Activated CD8-positive, alpha-beta T cell treated with anti-CD3 and anti-CD28 coated beads, Interleukin-2, amount 10 ng/mL, durations not matched to agents 7 days and 5 days (primary cell): Measurements from ENCODE around the gene SDHAF1. TPM values are rescaled to one million over a fixed set of nuclear protein-coding genes. Genes with fewer than 3 reads are reported as not detected.
"Not testable (repeated sequence)": the region's sequence is repeated elsewhere in the genome, so short reads cannot be mapped to it uniquely, and the experiment has no call there.

Experiments
- ATAC-seq: fragments of 150-1000 bp; cut with Tn5 transposase; one replicate; pipeline ENCODE4 v1.10.0; 2021; ENCODE audit warnings: moderate library complexity
- CTCF ChIA-PET: fragments of 350-600 bp; sonication (Branson Sonifier 250); formaldehyde crosslinking; loops from one replicate; lab custom pipeline; 2021; ENCODE audit warnings: antibody characterized with exemption; lab: Charles Lee
- POLR2A ChIA-PET: fragments of 350-600 bp; sonication (Branson Sonifier 250); formaldehyde crosslinking; loops from one replicate; lab custom pipeline; 2021; ENCODE audit warnings: antibody characterized with exemption; lab: Charles Lee
- DNase-seq: peaks from one replicate; pipeline ENCODE4 v3.0.0-alpha.2; 2020
- H3K27ac Mint-ChIP-seq: one replicate; pipeline ENCODE4 v1.8.0; 2021; ENCODE audit warnings: mild to moderate bottlenecking, mixed read lengths
- H3K27me3 Mint-ChIP-seq: one replicate; pipeline ENCODE4 v1.8.0; 2021; ENCODE audit warnings: low read depth, mixed read lengths
- H3K36me3 Mint-ChIP-seq: one replicate; pipeline ENCODE4 v1.8.0; 2021; ENCODE audit warnings: low read depth, mixed read lengths
- H3K4me1 Mint-ChIP-seq: one replicate; pipeline ENCODE4 v1.8.0; 2021; ENCODE audit warnings: low read depth, mixed read lengths
- H3K4me3 Mint-ChIP-seq: one replicate; pipeline ENCODE4 v1.8.0; 2021; ENCODE audit warnings: mild to moderate bottlenecking, mixed read lengths
- H3K9me3 Mint-ChIP-seq: one replicate; pipeline ENCODE4 v1.8.0; 2022; ENCODE audit warnings: mixed read lengths; ENCODE audit not compliant: insufficient read depth
- total RNA-seq, 2 experiments: library from RNA; stranded (reverse); gene quantifications; one replicate each; pipeline ENCODE4 v1.2.3, GENCODE V29; 2021

The SDHAF1 gene
- total RNA-seq, 2 experiments from 2014 or later, result 20.1 to 21.4 TPM

GRCh38 chr19:35966771-35967170, 28.2 kb upstream of the SDHAF1 start:
- Mint-ChIP-seq H3K36me3 (no peaks in the 10 kb centered on the region), H3K27ac (no peak overlapping the region), H3K4me1 (peaks cover 6% of the 10 kb centered on the region), H3K9me3 (no peaks in the 10 kb centered on the region), H3K4me3 (no peak overlapping the region), H3K27me3 (peaks cover 6% of the 10 kb centered on the region)
- DNase-seq (no peak), ATAC-seq (no peak)
- ChIA-PET CTCF (interaction anchor here (1.0 to 2.2 kb wide), 3 partner anchors 8 to 36 kb away, joined by 4 to 6 read pairs (median 6); no protein-coding TSS in a partner anchor), POLR2A (interaction anchor here (0.8 to 0.9 kb wide), 2 partner anchors 9 to 37 kb away, joined by 3 read pairs; no protein-coding TSS in a partner anchor)

- ChIA-PET POLR2A (no interaction called here), CTCF (no interaction called here)
- peaks cover 2% of the 10 kb centered on the region for H3K27me3 Mint-ChIP-seq
- no peaks in the 10 kb centered on the region for H3K9me3 Mint-ChIP-seq
- H3K27ac Mint-ChIP-seq, result no peak overlapping the region
- H3K4me1 Mint-ChIP-seq, result peaks cover 2% of the 10 kb centered on the region
- ATAC-seq, result no peak
- H3K4me3 Mint-ChIP-seq, result no peak overlapping the region
- DNase-seq, result no peak
- no peaks in the 10 kb centered on the region for H3K36me3 Mint-ChIP-seq
Observed at GRCh38 chr19:35973487-35973886, 21.5 kb upstream of the SDHAF1 start.

DNA sequence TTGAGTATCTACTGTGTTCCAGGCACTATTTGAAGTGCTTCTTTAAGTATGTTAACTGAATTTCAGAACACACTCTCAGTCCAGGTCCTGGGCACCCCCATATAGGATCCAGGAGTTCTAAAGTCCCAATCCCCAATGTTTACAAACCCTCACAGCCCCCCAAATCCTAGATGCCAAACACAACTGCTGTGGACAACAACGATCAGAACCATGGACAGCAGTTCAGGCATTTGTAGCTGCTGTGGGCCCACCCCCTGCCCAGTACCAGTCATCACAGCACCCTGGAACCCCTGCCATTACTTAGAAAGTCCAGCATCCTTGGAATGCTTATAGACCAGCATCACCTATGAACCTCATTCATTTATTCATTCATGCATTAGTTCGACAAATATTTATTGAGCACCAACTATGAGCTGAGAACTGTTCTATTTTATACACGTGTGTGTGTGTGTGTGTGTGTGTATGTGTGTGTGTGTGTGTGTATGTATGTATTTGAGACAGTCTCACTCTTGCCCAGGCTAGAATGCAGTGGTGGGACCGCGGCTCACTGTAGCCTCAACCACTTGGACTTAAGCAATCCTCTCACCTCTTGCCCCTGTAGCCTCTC, 19.3 kb upstream of the SDHAF1 start:
- POLR2A ChIA-PET, result interaction anchor here (0.8 kb wide), 1 partner anchor 9 kb away, joined by 3 read pairs; no protein-coding TSS in a partner anchor
- H3K27me3 Mint-ChIP-seq, result peaks cover 5% of the 10 kb centered on the region
- no peaks in the 10 kb centered on the region for H3K36me3 Mint-ChIP-seq
- H3K4me3 Mint-ChIP-seq, result no peak overlapping the region
- peak; percentile 56 for DNase-seq
- CTCF ChIA-PET, result interaction anchor here (1.4 kb wide), 1 partner anchor 17 kb away, joined by 4 read pairs; no protein-coding TSS in a partner anchor
- no peaks in the 10 kb centered on the region for H3K4me1 Mint-ChIP-seq
- no peaks in the 10 kb centered on the region for H3K9me3 Mint-ChIP-seq
- no peak for ATAC-seq
- no peak overlapping the region for H3K27ac Mint-ChIP-seq

DNA sequence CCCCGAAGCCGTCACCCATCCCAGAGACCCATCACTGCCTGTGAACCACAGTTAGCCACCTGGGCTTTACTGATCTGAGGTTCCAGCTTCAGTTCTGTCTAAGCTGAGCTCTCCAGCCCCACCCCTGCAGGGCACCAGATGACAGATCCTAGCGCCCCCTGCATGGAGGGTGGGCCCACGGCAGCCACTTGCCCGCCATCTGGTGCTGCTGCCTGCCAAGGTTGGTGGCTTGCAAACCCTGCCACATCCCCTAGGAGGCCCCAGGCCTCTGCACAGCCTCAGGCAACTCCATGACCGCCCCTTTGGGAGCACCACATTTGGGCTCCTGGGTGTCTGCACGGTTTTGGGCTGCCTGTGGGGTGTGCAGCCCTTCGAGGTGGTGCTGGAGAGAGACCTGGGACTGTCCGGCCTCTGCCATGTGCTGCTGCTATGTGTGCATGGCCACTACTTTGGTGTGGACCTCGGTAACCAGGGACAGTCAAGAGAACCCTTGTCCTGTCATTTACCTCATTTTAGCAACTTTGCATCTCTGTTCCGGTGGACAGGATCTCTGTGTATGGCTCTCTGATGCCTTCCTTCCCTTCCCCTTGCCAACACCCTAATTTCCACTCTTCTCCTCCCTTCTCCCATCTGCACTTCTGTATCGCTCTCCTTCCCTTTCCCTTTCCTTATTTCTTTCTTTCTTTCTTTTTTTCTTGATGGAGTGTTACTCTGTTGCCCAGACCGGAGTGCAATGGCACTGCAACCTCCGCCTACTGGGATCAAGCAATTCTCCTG, 17.4 kb upstream of the SDHAF1 start:
- H3K27me3 Mint-ChIP-seq, result peaks cover 5% of the 10 kb centered on the region
- H3K27ac Mint-ChIP-seq, result no peak overlapping the region
- DNase-seq, result peak; percentile 56
- no peaks in the 10 kb centered on the region for H3K36me3 Mint-ChIP-seq
- no peaks in the 10 kb centered on the region for H3K4me1 Mint-ChIP-seq
- CTCF ChIA-PET, result interaction anchor here (1.4 kb wide), 1 partner anchor 19 kb away, joined by 4 read pairs; no protein-coding TSS in a partner anchor
- ATAC-seq, result peak; percentile 71
- no peak overlapping the region for H3K4me3 Mint-ChIP-seq
- H3K9me3 Mint-ChIP-seq, result no peaks in the 10 kb centered on the region
- POLR2A ChIA-PET, result no interaction called here

- ATAC-seq, result no peak
- no peak for DNase-seq
- Mint-ChIP-seq H3K9me3 (no peaks in the 10 kb centered on the region), H3K36me3 (no peaks in the 10 kb centered on the region), H3K4me3 (no peak overlapping the region), H3K4me1 (no peaks in the 10 kb centered on the region), H3K27ac (no peak overlapping the region), H3K27me3 (peaks cover 5% of the 10 kb centered on the region)
- ChIA-PET POLR2A (no interaction called here), CTCF (no interaction called here)
Observed at GRCh38 chr19:35978271-35978670, 16.7 kb upstream of the SDHAF1 start.

DNA sequence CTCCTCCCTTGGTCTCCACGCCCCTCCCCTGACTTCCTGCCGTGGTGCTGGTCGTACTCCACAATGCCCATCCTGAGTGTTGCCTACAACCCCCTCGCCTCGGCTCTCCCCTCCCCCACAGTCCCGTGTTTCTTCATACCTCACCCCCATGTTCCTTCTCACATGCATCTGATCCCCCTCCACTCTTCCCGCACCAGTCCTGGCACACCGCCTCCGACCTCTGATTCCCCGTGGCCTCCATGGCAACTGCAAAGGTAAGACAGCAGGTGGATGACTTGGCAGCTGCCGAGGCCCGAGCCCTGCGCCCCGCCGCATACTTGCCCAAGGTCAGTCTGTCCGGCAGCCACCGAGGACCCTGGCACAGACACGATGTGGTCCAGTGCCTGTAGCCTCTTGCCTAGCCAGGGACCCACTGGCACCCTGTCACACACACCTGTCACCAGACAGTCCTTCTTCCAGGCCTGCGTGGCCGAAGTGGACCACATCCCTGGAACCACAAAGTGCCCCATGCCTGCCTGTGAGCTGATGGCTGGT, 16.1 kb upstream of the SDHAF1 start:
- H3K36me3 Mint-ChIP-seq, result no peaks in the 10 kb centered on the region
- H3K27me3 Mint-ChIP-seq, result peaks cover 7% of the 10 kb centered on the region
- no peak overlapping the region for H3K4me3 Mint-ChIP-seq
- ATAC-seq, result no peak
- H3K4me1 Mint-ChIP-seq, result no peaks in the 10 kb centered on the region
- H3K9me3 Mint-ChIP-seq, result no peaks in the 10 kb centered on the region
- POLR2A ChIA-PET, result no interaction called here
- H3K27ac Mint-ChIP-seq, result no peak overlapping the region
- CTCF ChIA-PET, result no interaction called here
- DNase-seq, result no peak

GRCh38 chr19:35980997-35981396, 14.0 kb upstream of the SDHAF1 start:
- H3K4me1 Mint-ChIP-seq, ATAC-seq, POLR2A ChIA-PET, H3K9me3 Mint-ChIP-seq, H3K36me3 Mint-ChIP-seq, CTCF ChIA-PET, H3K27ac Mint-ChIP-seq, H3K4me3 Mint-ChIP-seq, DNase-seq: not testable (repeated sequence)
- peaks cover 24% of the 10 kb centered on the region for H3K27me3 Mint-ChIP-seq

GRCh38 chr19:35983177-35983576, 11.8 kb upstream of the SDHAF1 start:
- ATAC-seq (no peak), DNase-seq (no peak)
- H3K27me3 Mint-ChIP-seq, result peaks cover 39% of the 10 kb centered on the region
- CTCF ChIA-PET, result interaction anchor here (1.3 kb wide), 1 partner anchor 25 kb away, joined by 3 read pairs; no protein-coding TSS in a partner anchor
- POLR2A ChIA-PET, result no interaction called here
- no peaks in the 10 kb centered on the region for H3K36me3 Mint-ChIP-seq
- peak overlapping the region; percentile 6 for H3K27ac Mint-ChIP-seq
- no peaks in the 10 kb centered on the region for H3K9me3 Mint-ChIP-seq
- H3K4me1 Mint-ChIP-seq, result peaks cover 3% of the 10 kb centered on the region
- no peak overlapping the region for H3K4me3 Mint-ChIP-seq

DNA sequence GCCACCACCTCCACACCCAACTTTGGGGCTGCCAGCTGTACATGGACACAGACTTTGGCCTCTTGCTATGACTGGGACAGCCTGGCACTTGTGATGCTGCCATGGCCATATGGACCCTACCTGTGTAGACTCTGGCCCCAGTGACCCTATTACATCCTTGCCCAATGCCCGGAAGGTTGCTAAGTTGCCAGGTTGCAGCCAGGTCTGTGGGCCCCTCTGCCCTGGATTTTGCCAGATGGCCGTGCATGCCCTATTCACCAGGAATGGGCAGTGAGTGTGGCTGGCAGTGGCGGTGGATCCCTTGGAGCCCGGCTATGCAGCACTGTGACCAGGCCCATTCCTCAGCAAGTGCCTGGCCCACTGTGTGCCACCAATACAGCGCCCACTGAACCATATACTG, 8.9 kb upstream of the SDHAF1 start:
- DNase-seq (no peak), ATAC-seq (no peak)
- H3K27ac Mint-ChIP-seq, result no peak overlapping the region
- H3K4me1 Mint-ChIP-seq, result peaks cover 3% of the 10 kb centered on the region
- POLR2A ChIA-PET, result no interaction called here
- H3K4me3 Mint-ChIP-seq, result no peak overlapping the region
- H3K36me3 Mint-ChIP-seq, result no peaks in the 10 kb centered on the region
- CTCF ChIA-PET, result no interaction called here
- peaks cover 43% of the 10 kb centered on the region for H3K27me3 Mint-ChIP-seq
- H3K9me3 Mint-ChIP-seq, result no peaks in the 10 kb centered on the region

DNA sequence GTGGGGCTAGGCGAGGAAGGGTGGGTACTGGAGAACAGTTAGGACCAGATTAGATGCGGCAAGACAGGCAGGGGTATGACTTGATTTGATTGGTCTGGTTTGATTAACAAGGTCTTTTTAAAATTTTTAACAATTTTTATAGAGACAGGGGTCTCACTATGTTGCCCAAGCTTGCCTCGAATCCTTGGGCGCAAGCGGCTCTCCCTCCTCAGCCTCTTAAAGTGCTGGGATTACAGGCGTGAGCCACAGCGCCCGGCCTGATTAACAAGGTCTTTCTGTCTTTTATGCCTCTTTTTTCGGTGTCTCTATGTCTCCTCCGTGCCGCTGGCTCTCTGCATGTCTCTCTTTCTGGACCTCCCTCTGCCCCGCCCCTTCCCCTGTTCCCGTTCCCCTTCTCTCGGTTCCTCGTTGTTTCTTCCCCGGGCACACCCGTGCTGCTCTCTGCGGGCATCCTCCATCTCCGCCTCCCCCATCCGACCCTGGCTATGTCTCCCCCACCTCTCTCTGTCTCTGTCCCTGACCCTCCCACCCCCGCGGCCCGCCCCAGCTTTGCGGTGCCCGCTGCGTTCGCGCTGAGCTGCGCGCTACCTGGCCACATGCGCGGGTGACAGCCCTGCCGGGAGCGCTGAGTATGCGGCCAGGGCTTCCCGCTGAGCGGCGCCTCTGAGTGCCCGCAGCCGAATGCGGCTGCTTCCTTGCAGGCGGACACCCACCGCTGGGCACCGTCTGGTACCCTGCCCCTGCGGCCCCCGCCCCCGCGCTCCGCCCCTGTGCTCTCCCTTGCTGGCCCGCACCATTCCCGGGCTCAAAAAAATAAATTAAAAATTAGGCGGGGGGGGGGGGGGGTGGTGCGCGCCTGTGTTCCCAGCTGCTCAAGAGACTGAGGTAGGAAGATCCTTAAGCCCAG, 8.1 kb upstream of the SDHAF1 start:
- peak; percentile 75 for ATAC-seq
- peaks cover 3% of the 10 kb centered on the region for H3K4me1 Mint-ChIP-seq
- CTCF ChIA-PET, result no interaction called here
- H3K27ac Mint-ChIP-seq, result no peak overlapping the region
- DNase-seq, result no peak
- H3K4me3 Mint-ChIP-seq, result peak overlapping the region; percentile 43
- no peaks in the 10 kb centered on the region for H3K36me3 Mint-ChIP-seq
- no peaks in the 10 kb centered on the region for H3K9me3 Mint-ChIP-seq
- POLR2A ChIA-PET, result no interaction called here
- peaks cover 43% of the 10 kb centered on the region for H3K27me3 Mint-ChIP-seq

- no peak for DNase-seq
- POLR2A ChIA-PET, result no interaction called here
- H3K27ac Mint-ChIP-seq, result no peak overlapping the region
Observed at GRCh38 chr19:35987571-35987896, 7.5 kb upstream of the SDHAF1 start.

More at GRCh38 chr19:35987571-35987896, 7.5 kb upstream of the SDHAF1 start:
- Mint-ChIP-seq H3K36me3 (no peaks in the 10 kb centered on the region), H3K4me1 (peaks cover 3% of the 10 kb centered on the region), H3K9me3 (no peaks in the 10 kb centered on the region), H3K27me3 (peaks cover 43% of the 10 kb centered on the region), H3K4me3 (no peak overlapping the region)
- no peak for ATAC-seq
- CTCF ChIA-PET, result interaction anchor here (0.8 kb wide), 1 partner anchor 29 kb away, joined by 3 read pairs; no protein-coding TSS in a partner anchor
